ENCODE data around the gene DPCD. TPM values are rescaled to one million over a fixed set of nuclear protein-coding genes. Genes with fewer than 3 reads are reported as not detected.

The DPCD gene
- total RNA-seq, 1 donor from 2014 or later: 38.2 TPM

- H3K27me3 ChIP-seq (ENCODE audit: control insufficient read depth, insufficient read depth, low read length): no peaks in the 10 kb centered on the region
- H3K4me3 ChIP-seq (ENCODE audit: low read depth, low read length): no peak overlapping the region
- H3K36me3 ChIP-seq (ENCODE audit: control insufficient read depth, insufficient read depth, low read length): peaks cover 3% of the 10 kb centered on the region
- DNase-seq (ENCODE audit: low read depth) (no peak), FAIRE-seq (no peak)
- TF ChIP-seq CTCF (IDR thresholded peaks at IDR 0.05; ENCODE audit: insufficient read depth, low read length, severe bottlenecking): no peak
These were observed 10.8 kb upstream of the DPCD start for GRCh38 chr10:101577121-101577871.

GRCh38 chr10:101578192-101578591 lies 9.9 kb upstream of the DPCD start:
- DNase-seq (ENCODE audit: low read depth): no peak
- H3K27me3 ChIP-seq (ENCODE audit: control insufficient read depth, insufficient read depth, low read length): no peaks in the 10 kb centered on the region
- no peak for FAIRE-seq
- no peak overlapping the region for H3K4me3 ChIP-seq (ENCODE audit: low read depth, low read length)
- H3K36me3 ChIP-seq (ENCODE audit: control insufficient read depth, insufficient read depth, low read length): peaks cover 7% of the 10 kb centered on the region
- no peak for TF ChIP-seq CTCF (IDR thresholded peaks at IDR 0.05; ENCODE audit: insufficient read depth, low read length, severe bottlenecking)

- no peak overlapping the region for H3K4me3 ChIP-seq (ENCODE audit: low read depth, low read length)
- no peaks in the 10 kb centered on the region for H3K27me3 ChIP-seq (ENCODE audit: control insufficient read depth, insufficient read depth, low read length)
- H3K36me3 ChIP-seq (ENCODE audit: control insufficient read depth, insufficient read depth, low read length): peaks cover 9% of the 10 kb centered on the region
- DNase-seq (ENCODE audit: low read depth) (no peak), FAIRE-seq (no peak)
- no peak for TF ChIP-seq CTCF (IDR thresholded peaks at IDR 0.05; ENCODE audit: insufficient read depth, low read length, severe bottlenecking)
These were observed 9.2 kb upstream of the DPCD start for GRCh38 chr10:101578803-101579515.

- TF ChIP-seq CTCF (IDR thresholded peaks at IDR 0.05; ENCODE audit: insufficient read depth, low read length, severe bottlenecking): no peak
- DNase-seq (ENCODE audit: low read depth) (no peak), FAIRE-seq (no peak)
- Histone ChIP-seq H3K4me3 (ENCODE audit: low read depth, low read length) (no peak overlapping the region), H3K27me3 (ENCODE audit: control insufficient read depth, insufficient read depth, low read length) (no peaks in the 10 kb centered on the region), H3K36me3 (ENCODE audit: control insufficient read depth, insufficient read depth, low read length) (peaks cover 10% of the 10 kb centered on the region)
These were observed 8.6 kb upstream of the DPCD start for GRCh38 chr10:101579516-101579870.

GRCh38 chr10:101580486-101581399 lies 7.4 kb upstream of the DPCD start:
- DNase-seq (ENCODE audit: low read depth) (no peak), FAIRE-seq (peak; percentile 13)
- no peaks in the 10 kb centered on the region for H3K27me3 ChIP-seq (ENCODE audit: control insufficient read depth, insufficient read depth, low read length)
- peaks cover 17% of the 10 kb centered on the region for H3K36me3 ChIP-seq (ENCODE audit: control insufficient read depth, insufficient read depth, low read length)
- no peak overlapping the region for H3K4me3 ChIP-seq (ENCODE audit: low read depth, low read length)
- no peak for TF ChIP-seq CTCF (IDR thresholded peaks at IDR 0.05; ENCODE audit: insufficient read depth, low read length, severe bottlenecking)
